Heart left ventricle (tissue), 13 donors: ENCODE data around the gene SLC39A11.

Experiments used
- POLR2A ChIP-seq, 2 donors: fragments of 450-650 bp; IDR thresholded peaks; one replicate each; pipeline ENCODE4 v1.6.1; 2017; ENCODE audit warnings: antibody characterized with exemption in 2 of 2, mild to moderate bottlenecking in 2 of 2, moderate library complexity in 2 of 2
- TF ChIP-seq, protein P1 (sequence below), 12 donors: fragments of 200-600 bp; sonication (generic) in 4 of 12; IDR thresholded peaks; one replicate each; pipeline versions ENCODE4 v1.5.0 to v1.8.0; 2018 to 2022; ENCODE audit warnings: antibody characterized with exemption in 12 of 12, mild to moderate bottlenecking in 5 of 12
- donor health status: ischemic (EF 13 %, LVEDD 7.1; RV severe dilation, severe dysfunction).
- donor health status: DM: no; HTN: yes; CAD: no.
- donor health status: DM: no; HTN: no; CAD: no.
- donor health status: ischemic (EF 25% LVEDD 6.9; RV normal size, moderate dysfunction).
- donor health status: ischemic (EF 25% LVEDD 5.7; RV mildly dilated, moderate dysfunction).
- donor health status: ischemic (EF 35%, LVEDD 5.7; RV mildly dilated, moderate dysfunction).
- donor health status: nonischemic (EF 11% LVEDD 7.7; RV severe dilation, severe dysfunction).
- donor health status: DM: yes; HTN: yes; CAD: no.
- donor health status: PGD.
- donor health status: ischemic (EF 29% LVEDD 5.4; RV normal size, mild dysfunction).
- donor health status: nonischemic (EF 23%, LVEDD 6.1; RV moderate dilation, normal function).

- TF ChIP-seq, protein P1, sequence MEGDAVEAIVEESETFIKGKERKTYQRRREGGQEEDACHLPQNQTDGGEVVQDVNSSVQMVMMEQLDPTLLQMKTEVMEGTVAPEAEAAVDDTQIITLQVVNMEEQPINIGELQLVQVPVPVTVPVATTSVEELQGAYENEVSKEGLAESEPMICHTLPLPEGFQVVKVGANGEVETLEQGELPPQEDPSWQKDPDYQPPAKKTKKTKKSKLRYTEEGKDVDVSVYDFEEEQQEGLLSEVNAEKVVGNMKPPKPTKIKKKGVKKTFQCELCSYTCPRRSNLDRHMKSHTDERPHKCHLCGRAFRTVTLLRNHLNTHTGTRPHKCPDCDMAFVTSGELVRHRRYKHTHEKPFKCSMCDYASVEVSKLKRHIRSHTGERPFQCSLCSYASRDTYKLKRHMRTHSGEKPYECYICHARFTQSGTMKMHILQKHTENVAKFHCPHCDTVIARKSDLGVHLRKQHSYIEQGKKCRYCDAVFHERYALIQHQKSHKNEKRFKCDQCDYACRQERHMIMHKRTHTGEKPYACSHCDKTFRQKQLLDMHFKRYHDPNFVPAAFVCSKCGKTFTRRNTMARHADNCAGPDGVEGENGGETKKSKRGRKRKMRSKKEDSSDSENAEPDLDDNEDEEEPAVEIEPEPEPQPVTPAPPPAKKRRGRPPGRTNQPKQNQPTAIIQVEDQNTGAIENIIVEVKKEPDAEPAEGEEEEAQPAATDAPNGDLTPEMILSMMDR (IDR thresholded peaks at IDR 0.05) = no peak
- TF ChIP-seq POLR2A (IDR thresholded peaks at IDR 0.05) = no peak
Observed at GRCh38 chr17:72754513-72754912, 338.0 kb downstream of the SLC39A11 start.
